ENCODE results near the gene TXNL1.
A peak's percentile ranks its signal among the peaks of the same experiment; 100 is the strongest.
"Not testable (repeated sequence)": the region's sequence is repeated elsewhere in the genome, so short reads cannot be mapped to it uniquely, and the experiment has no call there.

Gene TXNL1

DNA sequence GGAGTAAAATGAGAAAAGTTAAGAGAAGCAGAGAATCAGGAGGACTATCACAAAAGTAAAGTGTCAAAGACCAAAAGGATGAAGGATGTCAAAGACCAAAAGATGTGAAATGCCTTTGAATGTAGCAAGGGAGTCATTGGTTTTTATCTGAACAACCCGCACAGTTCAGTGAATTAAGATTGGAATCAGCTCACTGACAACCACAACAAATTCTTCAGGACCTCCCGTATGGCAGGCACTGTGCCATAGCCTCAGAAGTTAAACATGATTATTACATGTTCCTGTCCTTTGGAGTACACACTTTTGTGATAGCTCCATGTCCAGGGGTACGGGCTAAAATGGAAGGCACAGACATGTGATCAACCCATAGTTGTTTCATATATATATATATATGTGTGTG is 5.0 kb upstream of the TXNL1 start:
- DNase-seq, result no peak

DNA sequence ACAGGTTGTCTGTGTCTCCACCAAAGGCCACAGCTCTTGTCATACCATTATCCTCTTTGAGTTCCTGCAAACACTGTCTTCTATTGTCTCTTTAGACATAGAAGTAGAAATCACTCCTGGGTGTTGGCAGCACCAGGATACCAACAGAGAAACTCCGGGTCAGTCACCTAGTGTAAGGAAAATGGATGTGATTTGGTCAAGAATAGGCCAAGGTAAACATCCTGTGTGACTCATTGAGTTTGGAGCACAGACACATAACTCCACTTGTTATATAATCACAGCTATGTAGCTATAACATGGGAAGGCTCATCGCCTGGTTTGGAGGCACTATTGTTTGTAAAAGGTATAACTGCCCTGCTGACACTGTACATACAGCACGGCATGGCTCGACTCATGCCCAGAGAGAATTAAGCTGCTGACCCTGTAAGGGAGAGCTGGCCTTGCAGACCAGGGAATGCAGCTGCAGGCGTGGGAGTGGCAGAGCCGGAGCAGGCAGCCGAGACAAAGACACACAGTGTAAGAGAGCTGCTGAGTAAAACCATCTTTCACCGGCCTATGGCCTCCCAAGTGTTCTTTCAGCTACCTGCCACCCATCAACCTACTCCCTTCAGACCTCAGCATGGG is 3.4 kb upstream of the TXNL1 start:
- no peak for DNase-seq

DNA sequence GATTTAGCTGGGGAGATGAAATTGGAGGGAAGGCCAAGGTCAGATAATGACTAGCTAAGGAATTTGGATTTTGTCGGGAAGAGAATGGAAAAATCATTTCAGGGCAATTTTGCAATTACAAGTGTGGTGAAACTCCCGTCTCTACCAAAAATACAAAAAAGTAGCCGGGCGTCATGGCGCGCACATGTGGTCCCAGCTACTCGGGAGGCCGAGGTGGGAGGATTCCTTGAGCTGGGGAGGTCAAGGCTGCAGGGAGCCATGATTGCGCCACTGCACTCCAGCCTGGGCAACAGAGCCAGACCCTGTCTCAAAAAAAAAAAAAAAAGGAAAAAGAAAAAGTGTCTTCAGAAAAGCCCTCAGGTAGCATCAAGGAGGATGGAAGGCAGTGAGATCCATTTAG is 1.2 kb upstream of the TXNL1 start:
- DNase-seq, result no peak

DNA sequence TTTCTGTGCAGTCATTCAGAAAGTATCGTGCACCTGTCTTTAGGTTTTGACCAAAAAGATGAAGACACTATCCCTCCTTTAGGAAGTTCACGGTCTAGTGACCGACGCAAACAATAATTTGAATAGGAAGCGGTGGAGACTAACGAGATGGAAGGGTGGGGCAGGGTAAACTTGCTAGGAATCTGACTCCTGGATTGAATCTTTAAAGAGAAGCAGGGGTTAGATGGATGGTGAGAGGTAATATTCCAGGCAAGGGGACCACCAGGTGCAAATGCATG is 651 bp upstream of the TXNL1 start:
- no peak for DNase-seq

DNA sequence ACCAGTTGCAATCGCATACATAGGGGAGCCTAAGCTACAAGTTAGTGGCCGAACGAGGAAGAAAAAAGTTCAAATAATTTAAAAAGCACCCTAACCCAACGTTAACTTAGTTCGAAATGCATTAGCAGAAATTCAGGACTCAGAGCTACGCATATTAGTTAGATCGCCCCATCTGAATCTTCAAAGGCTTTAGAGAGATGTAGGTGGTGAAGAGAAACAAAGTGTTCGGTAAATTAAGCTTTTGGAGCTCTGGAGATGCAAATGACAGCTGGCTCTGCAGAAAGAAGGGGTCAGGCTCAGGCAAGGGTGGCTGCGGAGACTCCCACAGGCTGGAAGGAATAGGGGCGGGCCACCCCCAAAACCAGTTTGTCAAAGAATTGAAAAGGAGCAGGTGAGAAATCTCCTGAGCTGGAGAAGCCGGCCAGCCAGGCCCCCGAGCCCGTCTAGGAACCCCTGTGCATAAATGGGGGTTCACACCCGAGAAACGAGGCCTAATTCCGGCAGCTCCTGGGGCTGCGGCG is 621 bp downstream of the TXNL1 start:
- no peak for DNase-seq

DNA sequence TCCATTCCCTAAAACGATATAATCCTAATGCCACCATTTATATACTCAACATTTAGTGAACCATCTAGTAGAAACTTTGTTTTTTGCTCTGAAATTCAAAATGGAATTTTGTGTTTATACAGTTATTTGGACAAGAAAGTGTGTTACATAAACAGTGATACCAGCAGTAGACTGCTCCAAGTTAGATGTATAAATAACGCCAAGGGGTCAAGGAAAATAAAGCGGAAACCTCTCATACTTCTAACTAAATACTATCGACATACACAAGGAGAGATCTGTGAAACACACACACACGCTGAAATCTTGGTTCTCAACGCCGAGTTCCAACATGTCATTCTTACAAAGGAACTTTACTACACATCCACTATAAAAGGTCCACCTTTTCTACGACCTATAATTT is 1.2 kb downstream of the TXNL1 start:
- no peak for DNase-seq

DNA sequence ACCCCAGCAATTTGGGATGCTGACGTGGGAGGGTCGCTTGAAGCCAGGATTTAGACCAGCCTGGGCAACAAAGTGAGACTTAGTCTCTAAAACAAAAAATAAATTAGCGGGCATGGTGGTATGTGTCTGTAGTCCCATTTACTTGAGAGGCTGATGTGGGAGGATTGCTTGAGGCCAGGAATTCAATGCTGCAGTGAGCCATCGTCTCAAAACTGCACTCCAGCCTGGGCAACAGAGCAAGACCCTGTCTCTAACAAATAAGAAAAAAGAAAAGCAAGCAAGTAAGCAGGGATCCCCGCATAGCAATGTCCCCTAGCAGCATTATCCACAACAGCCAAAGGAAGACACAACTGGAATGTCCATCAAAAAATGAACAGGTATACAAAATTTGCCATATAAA is 3.4 kb downstream of the TXNL1 start:
- no peak for DNase-seq

DNA sequence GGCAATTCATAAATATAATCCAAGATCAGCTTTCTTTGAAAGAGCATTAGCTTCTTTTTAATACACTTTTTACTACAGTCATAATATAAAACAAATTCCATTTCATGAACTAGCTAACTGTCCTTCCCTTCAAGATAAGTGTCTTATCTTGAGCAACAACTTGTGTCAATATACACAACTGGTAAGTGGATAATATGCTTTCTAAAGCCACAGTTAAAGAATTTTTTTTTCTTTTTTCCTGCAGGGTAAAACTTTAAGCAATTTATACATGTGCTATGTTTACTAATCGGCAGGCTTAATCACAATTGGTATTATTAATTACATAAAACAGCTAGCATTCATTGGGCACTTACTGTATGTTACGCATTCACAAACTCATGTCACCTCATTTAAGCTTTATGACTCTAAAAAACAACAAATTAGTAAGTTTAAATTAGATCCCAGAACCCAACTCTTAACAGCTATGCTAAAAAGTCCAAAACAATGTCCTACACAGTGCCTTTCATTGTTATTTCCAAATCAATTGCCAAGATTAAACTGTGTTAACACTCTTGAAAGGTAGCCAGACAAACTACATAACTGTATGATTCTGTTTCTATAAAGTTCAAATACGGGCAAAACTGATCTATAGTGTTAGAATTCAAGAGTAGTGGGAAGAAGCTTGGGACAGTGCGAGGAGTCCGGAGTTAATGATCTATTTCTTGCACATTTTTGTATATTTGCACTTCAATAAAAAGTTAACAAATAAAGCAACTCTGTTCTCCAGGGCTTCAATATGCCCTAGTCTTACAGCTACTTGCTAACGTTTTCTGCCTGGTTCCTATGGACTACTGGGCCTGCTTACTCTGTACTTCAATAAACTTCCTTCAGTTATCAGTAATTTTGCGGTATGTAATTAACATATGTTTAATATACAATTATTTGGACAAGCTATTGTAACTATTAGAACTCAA is 6.0 kb downstream of the TXNL1 start:
- DNase-seq, result no peak

DNA sequence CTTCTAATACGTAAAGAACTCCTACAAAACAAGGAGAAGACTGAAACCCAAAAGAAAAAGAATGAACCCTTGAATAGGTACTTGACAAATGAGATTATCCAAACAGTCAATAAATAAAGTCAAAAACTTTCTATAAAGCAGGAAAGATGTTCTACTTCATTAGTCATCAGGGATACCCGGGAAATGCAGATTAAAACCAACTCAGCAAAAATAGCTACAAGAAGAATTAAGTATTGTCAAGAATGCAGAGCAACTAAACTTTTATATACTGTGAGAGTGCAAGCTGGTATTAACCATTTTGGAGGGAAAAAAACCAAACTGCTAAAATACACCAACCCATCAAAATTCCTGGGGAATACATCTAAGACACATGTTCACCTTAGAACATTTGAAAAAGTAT is 10.4 kb downstream of the TXNL1 start:
- DNase-seq, result no peak

DNA sequence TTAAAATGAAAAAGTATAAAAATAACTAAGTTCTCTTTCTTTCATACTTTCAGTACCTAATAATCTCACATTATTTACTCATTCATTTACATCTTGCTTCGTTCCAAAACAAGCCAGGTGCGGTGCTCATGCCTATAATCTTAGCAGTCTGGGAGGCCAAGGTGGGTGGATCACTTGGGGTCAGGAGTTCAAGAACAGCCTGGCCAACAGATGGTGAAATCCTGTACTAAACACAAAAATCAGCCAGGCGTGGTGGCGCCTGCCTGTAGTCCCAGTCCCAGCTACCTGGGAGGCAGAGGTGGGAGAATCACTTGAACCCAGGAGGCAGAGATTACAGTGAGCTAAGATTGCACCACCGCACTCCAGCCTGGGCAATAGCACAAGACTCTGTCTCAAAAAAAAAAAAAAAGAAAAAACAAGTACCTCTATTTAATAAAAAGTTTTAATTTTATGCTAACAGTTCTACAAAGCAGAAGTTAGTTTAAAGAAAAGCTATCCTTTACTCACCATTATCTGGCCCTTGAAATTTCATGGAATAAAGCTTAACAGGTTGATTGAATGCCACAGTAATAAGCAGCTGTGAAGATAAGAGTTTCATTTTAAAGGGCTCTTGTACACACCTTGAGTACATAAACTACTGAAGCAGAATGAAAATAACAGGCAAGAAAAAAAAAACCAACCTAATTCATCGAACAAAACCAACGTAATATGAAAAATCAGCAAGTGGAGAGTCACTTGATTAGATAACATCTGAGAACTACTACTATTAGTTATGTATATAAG is 22.5 kb downstream of the TXNL1 start:
- no peak for DNase-seq

DNA sequence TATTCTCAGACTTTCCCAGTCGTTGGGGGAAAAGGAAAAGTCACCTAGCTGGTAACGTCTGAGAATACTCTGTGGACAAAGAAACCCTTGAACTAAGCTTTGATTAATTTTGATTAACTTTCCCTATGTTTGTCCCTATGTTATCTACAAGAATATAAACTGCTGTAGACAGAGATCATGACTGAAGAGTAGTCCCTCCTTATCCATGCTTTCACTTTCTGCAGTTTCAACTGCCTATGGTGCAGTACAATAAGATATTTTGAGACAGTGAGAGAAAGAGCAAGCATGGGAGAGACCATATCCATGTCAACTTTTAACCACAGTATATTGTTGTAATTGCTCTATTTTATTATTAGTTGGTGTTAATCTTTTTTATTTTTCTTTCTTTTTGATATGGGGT is 31.8 kb downstream of the TXNL1 start:
- no peak for DNase-seq

DNA sequence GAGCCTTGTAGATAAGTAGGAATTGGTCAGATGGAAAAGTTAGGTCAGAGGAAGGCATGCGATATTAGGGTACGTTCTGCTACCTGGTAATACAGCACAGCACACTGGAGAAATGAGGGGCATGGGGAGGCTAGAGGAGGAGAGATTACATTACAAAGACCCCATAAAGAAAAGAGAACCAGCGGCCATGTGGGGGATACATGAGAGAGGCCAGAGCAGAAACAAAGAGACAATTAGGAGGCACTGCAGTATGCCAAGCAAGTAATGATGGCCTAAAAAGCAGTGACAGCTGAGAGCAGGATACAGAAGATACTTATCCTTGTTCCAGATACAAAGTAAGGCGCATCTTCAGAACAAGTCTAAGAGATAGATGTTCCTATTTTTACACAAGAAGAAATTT is 40.0 kb downstream of the TXNL1 start:
- DNase-seq, result no peak

DNA sequence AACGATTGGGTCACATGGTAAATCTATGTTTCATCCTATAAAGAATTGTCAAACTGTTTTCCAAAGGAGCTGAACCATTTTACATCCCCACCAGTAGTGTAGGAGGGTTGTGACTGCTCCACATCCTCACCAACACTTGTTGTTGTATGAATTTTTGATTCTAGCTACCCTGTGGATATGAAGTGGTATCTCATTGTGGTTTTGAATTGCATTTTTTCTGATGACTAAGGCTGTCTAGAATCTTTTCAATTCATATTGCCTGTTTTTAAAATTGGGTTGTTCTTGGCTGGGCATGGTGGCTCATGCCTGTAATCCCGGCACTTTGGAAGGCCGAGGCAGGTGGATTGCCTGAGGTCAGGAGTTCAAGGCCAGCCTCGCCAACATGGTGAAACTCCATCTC is 44.5 kb downstream of the TXNL1 start:
- DNase-seq, result no peak

DNA sequence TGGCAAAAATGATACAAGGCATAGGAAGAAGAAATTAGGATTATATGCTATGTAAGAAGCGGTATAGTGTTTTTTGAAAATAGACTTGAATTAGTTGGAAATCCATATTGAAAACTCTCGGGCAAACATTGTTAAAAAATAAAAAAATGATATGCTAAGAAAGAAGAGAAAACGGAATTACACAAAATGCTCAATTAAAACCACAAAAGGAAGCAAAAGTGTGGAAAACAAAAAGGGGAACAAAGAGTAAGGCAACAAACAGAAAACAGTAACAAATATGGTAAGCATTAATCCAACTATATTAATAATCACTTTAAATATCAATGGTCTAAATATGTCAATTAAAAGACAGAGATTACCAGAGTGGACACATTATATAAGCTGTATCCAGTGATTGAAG is 58.4 kb downstream of the TXNL1 start:
- no peak for DNase-seq

DNA sequence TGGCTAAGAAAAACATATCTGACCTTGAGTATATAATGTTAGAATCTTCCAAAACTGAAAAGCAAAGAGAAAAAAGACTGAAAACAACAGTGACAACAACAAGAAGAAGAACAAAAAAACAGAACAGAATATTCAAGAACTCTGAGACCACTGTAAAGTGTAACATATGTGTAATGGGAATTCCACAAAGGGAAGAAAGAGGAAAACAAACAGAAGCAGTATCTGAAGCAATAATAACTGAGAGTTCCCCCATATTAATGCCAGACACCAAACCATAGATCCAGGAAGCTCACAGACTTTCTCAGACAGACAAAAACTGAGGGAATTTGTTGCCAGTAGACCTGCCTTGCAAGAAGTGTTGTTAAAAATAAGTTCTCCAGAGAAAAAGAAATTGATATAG is 58.9 kb downstream of the TXNL1 start:
- no peak for DNase-seq

DNA sequence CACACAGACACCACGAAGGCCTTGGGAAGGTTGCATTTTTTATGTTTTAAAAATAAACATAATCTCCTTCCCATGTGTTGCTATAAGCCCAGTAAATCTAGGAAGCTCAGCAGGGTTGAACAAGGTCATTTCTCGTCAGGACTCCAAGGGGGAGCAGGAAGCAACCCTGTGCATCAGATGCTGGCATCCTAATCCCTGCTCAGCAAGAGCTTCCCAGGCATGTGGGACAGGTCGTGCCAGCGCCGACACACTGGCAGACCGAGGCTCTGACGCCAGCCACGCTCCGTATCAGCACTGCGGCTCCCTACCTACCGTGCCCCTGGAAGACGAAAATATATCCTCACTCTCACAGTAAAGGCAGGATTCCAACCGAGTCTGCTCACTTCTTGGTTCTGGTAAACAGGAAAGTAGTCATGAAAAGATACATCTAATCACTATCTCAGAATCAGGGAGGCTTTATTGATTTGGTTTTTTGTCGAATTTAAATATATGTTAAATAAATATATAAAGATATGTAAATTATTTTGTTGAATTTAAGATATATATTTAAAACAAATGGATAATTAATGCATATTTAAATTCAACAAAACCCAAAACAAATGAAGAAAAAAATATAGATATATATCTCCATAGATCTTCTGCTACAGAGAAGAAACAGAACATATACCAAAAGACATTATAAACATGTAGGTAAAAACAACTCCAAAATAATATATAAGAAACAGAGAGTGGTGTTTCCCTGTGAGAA is 61.4 kb downstream of the TXNL1 start:
- DNase-seq, result no peak

DNA sequence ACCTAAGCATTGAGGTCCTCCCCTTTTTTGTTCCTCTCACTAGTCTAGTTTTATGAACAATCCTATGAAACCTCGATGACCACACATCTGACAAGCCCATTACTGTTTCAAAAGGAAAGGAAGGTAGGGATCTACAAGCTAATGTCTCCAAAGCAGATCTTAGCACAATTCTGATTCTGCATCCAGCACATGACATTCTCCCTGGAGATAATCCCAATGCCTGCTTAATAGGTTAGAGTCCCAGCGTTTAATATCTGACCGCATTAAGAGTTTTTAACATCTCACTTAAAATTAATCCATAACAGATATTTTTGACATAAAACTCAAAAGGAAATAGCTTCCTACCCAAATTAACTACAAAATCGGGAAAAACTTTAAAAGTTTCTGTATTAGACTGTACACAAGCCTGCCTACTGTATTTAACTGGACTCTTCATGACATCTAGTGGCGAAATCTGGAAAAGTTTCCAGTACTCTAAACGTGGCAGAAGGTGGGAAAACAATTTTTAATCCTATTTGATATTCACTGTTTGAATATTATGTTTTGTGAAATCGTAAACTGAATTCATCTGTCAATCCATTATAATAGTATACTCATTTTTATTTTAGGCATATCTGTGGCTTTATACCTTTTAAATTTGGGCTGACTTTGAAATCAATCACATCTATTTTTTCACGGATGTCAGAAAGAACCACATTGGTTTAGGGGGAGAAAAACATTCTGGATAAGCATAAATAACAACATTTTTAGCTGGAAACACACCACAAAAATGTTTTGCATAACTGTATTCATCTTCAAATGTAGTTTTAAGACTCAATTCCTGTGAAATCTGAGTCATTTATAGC is 62.4 kb downstream of the TXNL1 start:
- peak; percentile 40 for DNase-seq

DNA sequence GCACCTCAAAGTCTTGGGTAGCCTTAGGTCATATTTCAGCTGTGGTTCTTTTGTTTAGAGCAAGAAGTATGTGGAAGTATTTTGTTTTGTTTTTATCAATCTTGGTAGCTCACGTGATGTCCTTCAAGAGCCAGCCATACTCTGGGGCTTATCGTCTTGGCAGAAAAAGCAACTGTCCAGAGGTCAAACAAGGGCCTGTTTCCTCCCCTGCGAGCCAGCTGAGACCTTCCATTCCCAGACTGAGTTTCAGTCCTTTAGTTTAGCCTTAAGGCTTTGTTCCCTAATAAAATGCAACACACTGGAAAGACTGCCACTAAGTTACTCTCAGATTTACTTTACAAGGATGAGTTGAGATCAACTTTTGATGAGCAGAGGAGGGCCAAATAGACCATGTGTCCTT is 63.5 kb downstream of the TXNL1 start:
- DNase-seq, result no peak

DNA sequence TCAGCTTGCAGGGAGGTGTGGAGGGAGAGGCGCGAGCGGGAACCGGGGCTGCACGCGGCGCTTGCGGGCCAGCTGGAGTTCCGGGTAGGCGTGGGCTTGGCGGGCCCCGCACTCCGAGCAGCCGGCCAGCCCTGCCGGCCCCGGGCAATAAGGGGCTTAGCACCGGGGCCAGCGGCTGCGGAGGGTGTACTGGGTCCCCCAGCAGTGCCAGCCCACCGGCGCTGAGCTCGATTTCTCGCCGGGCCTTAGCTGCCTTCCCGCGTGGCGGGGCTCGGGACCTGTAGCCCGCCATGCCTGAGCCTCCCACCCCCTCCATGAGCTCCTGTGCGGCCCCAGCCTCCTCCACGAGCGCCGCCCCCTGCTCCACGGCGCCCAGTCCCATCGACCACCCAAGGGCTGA is 66.1 kb downstream of the TXNL1 start:
- not testable (repeated sequence) for DNase-seq

DNA sequence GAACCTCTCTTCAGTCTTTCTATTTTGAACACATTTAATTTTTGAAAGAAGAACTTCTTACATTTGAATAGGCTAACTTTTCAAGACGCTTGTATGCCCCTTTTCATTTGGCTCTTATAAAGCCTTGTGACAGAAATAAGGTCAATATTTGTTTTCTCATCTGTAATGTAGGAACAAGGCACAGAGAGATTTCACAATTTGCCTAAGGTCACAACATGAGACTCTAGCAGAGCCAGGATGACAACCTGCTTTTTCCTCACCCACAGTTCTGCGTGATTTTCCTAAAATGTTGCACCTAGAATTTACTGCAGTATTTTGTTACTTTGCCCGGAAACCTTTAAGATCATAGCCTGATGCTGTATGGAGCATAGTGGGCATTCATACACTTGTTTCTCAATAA is 67.4 kb downstream of the TXNL1 start:
- no peak for DNase-seq

DNA sequence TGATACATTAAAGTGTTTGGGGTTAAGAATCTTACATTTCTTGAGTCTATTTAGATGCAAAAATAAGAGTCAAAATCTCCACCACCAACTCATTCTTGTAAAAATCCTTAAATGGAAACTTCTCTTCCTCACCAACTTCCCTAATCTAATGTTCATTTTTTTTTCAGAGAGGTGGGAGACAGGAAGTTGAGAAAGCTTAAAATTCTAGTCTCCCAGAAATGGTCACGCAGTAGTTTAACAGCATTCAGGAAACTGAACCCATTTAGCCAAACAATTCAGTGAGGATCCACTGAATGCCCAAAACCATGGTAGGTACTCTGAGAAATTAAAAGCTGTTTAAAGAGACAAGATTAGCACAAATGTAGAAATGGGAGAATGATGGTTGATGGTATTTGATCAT is 69.0 kb downstream of the TXNL1 start:
- no peak for DNase-seq

DNA sequence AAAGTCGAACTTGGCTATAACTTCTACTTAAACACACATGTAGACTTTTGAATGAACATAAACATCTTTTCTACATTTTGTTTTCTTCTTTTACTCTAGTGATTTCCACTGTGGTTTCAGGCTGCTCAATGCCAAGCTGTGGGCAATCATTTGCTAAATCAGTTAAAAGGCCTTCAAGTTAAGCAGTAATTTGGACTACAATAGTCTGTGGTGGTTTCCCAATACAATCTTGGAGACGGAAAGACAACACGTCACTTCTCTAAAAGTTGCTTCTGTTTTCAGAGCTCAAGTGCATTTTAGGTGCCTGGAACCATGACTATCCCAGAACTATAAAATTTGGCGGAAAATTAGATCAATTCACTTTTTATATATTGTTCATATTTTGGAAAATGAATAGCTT is 69.4 kb downstream of the TXNL1 start:
- DNase-seq, result no peak

Data from NCI-H2107 (cell line).